Right ventricle myocardium superior (tissue), 1 donor: ENCODE results near the gene ECI1. TPM values are rescaled to one million over a fixed set of nuclear protein-coding genes. Genes with fewer than 3 reads are reported as not detected.
"Not testable (repeated sequence)": the region's sequence is repeated elsewhere in the genome, so short reads cannot be mapped to it uniquely, and the experiment has no call there.

ENCODE experiments used
- ATAC-seq: fragments of 200-7000 bp; cut with Tn5 transposase; one replicate; pipeline ENCODE4 v1.9.1; 2020; ENCODE audit warnings: mild to moderate bottlenecking; ENCODE audit not compliant: poor library complexity
- DNase-seq: peaks from one replicate; pipeline ENCODE4 v3.0.0-alpha.2; 2020
- intact Hi-C: fragments of 100-400 bp; cut with DNase I; formaldehyde crosslinking; loops from one replicate; pipeline ENCODE4 v1.11.2; 2022
- total RNA-seq: library from RNA; stranded (reverse); fragmentation: NEBNext Ultra II Directional; extraction: Animal tissue kit (Norgen Biotek cat#: 25700); gene quantifications from one replicate; pipeline ENCODE4 v1.2.1, GENCODE V29; 2021
- donor health status: DM: no; HTN: yes; CAD: no; lungs with severe emphysema.

Gene ECI1
- total RNA-seq, 1 donor from 2014 or later = 215 TPM

DNA sequence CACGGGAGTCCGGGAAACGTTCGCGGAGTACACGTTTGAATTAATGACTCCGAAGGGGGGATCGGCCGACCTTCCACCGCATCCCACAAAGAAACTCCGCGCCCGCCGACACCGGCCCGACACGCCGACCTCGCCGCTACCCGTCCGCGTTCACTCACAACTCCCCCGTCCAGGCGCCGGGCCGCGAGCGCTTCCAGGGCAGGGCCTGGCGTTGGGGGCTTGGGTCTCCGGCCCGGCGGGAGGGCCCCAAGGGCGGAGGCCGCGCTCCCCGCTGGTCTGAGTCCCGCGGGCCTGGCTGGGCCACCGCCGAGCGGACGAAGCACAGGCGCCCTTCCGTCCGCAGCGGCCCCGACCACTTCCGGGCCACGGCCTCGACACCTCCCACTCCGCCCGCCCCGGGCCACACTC lies 16.1 kb upstream of the ECI1 start:
- intact Hi-C loops, DNase-seq: not testable (repeated sequence)

DNA sequence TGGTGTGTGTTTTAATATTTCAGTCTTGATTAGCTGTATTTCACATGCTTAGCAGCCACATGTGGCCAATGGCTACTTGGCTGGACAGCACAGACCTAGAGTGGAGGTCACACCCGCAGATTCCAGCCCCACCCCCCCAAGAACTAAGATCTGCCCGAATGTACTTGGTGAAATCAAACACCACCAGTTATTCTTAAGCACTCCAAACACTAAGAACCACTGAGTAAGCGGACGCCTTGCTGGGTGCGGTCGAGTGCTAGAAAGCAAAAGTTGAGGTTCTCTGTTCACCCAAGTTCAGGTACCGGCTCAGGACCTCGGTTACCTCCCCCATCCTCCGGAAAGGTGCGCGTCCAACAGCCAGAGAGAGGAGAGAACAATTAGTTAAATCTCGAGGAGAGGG lies 15.5 kb upstream of the ECI1 start:
- ATAC-seq, DNase-seq, intact Hi-C loops: not testable (repeated sequence)

More for the DNA sequence above, 16.1 kb upstream of the ECI1 start:
- peak; percentile 91 for ATAC-seq

DNA sequence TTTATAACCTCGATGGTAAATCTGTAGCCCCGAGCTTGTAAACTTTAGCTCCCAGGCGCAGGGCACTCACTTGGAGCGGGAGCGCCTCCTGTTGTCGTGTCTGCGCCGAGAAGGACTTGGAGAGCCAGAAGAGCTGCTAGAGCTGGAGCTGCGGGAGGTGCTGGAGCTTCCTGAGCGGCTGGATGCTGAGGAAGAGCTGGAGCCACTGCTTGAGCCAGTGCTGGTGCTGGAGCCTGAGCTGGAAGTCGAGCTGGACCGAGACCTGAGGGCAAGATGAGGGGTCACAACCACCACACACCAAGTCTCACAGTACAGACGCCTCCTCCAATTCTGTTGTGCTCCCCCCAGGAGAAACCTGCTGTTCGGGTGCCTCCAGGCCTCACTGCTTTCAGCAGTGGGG lies 11.6 kb upstream of the ECI1 start:
- intact Hi-C loops, ATAC-seq, DNase-seq: not testable (repeated sequence)

DNA sequence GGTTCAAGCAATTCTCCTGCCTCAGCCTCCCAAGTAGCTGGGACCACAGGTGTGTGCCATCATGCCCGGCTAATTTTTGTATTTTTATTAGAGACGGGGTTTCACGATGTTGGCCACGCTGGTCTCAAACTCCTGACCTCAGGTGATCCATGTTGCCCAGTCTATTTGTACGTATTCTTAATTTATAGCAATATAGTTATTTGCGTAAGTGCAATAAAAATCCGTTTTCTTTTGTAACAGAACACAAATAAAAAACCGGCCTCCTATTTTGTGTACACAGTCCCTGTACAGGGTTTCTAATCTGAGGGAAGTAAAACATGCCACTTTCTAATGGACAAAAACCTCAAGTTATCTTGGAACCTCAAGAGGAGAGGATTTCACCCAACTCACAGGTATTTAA lies 8.9 kb upstream of the ECI1 start:
- no peak for DNase-seq
- no peak for ATAC-seq
- intact Hi-C loops = no loop called here

DNA sequence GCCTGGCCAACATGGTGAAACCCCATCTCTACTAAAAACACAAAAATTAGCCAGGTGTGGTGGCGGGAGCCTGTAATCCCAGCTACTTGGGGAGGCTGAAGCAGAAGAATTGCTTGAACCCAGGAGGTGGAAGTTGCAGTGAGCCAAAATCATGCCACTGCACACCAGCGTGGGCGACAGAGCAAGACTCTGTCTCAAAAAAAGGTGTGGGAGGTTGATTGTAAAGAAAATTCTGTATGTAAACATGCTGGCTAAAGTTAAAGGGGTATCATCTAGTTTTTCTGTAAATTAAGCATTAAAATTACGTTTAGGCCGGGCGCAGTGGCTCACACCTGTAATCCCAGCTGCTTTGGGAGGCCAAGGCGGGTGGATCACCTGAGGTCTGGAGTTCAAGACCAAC lies 7.1 kb upstream of the ECI1 start:
- ATAC-seq, intact Hi-C loops, DNase-seq: not testable (repeated sequence)

DNA sequence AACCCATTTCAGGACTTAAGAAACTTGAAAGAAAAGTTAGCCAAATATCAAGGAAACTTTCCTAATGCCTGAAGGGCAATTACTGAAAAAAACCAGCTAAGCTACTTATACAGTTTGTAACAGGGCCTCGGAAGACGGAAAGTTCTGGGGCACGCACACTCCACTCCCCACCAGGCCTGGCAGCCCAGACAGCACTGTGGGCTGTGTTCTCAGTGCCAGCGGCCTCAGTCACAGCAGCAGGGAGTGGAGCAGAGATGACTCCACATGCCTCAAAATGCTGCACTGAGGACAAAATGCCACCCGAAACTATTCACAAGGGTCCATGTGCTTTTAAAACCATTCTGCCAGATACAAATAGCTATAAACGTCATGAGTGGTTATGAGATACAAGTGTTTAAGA lies 6.3 kb upstream of the ECI1 start:
- DNase-seq (no peak), ATAC-seq (no peak)
- intact Hi-C loops = no loop called here

DNA sequence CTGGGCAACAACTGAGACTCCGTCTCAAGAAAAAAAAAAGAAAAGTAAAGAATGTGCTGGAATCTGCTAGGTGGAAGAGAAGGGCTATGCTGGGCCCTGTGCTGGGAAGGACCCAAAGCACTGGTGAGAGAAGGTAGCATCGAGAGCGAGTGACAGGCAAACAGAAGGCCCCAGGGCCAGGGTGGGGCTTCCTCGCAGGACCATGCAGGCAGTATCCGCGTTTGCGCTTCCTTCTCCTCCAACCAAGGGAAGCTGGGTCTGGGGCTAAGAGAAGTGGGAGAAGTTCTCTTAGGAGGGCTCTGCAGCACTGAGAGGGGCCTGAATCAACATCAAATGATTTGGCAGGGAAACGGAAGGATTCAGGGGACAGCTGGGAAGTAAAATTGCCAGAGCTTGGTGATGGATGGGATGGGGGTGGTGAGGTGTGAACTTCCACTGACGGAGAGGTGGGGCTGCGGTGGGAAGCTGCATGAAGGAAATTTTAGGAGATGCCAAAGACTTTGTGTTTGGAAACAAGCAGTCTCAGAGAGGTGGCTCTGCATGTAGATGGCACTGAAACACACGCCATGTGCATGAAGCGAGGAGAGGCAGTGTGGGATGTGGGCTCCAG lies 5.2 kb upstream of the ECI1 start:
- no peak for ATAC-seq
- intact Hi-C loops = no loop called here
- no peak for DNase-seq

DNA sequence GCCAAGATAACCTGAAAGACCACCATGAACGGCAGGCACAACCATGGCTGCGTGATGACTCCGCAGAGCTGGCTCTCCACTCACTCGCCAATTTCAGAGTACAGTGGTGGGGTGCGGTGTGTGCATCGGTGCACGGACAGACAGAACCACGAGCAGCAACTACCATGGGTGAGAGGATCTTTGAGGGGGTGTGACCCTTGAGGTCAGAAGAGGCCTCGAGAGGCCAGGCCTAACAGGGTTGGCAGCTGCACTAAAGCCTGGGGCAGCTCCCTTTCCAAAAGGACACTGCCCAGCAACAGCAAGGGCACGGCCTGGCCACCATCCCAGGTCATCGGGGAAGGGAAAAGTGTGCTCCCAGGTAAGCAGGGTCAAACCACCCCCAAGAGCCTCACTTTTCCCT lies 1.9 kb upstream of the ECI1 start:
- intact Hi-C loops = no loop called here
- no peak for DNase-seq

DNA sequence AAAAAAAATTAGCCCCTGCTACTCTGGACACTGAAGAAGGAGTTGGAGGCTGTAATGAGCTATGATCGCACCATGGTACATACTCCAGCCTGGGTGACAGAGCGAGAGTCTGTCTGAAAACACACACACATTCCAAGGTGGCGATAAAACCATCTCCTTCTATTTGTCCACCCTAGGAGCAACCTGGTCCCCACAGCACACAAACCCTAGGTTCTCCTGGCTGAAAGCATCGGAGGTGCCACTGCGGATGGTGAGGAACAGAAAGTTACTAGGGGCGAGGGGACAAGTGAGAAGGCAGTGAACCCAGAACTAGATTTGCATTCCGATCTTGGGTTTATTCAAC lies 1.4 kb upstream of the ECI1 start:
- intact Hi-C loops = no loop called here
- no peak for DNase-seq
- ATAC-seq = no peak

More for the DNA sequence above, 1.9 kb upstream of the ECI1 start:
- ATAC-seq = no peak

DNA sequence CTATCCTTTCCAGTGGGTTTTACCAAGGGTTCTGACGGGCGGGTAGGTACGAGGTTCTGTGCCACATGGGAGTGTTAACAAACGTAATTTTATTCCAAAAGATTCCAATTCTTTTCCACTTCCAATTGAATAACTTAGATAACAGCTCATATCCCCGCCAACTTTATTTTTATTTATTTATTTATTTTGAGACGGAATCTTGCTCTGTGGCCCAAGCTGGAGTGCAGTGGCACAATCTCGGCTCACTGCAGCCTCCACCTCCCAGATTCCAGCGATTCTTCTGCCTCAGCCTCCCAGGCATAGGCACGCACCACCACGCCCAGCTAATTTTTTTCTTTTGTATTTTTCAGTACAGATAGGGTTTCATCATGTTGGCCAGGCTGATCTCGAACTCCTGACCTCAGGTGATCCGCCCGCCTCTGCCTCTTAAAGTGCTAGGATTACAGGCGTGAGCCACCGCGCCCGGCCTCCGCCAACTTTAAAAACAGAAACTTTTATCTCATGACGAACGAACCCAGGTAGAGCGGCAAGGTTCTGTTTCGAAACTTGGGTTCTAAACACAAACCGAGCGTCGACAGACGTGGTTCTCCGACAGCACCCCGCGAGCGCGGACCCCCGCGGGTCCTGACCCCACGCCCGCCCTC lies 613 bp downstream of the ECI1 start:
- ATAC-seq (no peak), DNase-seq (no peak)
- intact Hi-C loops = no loop called here

DNA sequence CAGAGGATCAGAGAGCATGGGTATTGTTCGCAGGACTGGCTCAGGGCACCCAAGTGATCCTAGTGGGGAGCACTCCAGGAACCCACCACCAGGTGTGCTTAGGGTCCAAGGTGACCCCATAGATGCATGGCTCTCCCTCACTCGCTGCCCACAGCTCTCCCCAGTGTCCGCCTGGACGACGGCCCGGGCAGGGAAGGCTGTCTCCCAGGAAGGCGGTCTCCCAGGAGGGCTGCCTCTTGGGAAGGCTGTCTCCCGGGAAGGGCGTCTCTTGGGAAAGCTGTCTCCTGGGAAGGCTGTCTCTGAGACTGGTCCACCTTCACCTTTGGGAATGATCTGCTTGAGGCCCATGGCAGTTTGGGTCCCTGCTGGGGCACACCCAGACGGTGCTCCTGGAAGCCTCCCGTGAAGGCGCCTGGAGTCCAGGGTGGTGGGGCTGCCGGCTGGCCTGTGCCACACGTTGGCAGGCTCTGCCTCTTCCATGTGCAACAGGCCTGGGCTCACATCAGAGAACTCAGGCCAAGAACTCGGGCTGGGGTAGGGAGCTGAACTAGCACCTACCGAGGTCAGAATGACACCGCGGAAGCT lies 5.0 kb downstream of the ECI1 start:
- DNase-seq (no peak), ATAC-seq (no peak)
- intact Hi-C loops = loop anchor here (10.0 kb wide), 1 partner anchor 62 kb away; no protein-coding TSS in a partner anchor

DNA sequence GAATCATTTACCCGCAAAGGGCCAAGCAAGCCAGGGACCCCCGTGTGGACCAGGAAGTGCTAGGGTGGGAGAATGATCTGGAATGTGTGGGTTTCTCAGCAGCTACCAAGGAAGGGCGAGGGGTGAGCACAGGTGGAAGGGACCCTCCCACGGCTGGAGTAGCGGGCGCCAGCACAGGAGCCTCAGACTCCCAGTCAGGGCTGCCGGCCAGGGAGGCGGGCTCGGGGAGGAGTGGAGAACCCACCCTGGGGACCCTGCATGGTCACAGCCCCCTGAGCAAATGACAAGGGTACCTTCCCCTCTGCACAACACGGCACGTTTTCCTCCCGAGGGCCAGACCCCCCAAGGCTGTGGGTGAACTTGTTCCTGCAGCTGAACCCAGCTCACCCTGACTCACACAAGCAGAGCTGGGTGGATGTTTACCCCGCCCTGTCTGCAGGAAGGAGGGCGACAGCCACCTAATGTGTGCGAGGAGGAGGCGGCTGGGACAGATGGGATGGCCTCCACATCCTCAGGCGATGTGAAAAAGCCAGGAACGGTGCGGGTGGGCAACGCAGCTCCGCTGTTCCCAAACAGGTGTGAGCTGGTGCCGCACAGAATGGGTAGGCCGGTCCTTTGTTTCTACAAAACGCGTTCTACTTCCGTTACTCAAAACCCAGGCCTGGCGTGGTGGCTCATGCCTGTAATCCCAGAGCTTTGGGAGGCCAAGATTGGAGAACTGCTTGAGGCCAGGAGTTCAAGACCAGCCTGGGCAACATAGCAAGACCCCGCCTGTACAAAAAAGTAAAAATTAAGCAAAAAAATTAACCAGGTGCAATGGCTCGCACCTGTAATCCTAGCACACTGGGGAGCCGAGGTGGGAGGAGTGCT lies 6.2 kb downstream of the ECI1 start:
- no peak for ATAC-seq

DNA sequence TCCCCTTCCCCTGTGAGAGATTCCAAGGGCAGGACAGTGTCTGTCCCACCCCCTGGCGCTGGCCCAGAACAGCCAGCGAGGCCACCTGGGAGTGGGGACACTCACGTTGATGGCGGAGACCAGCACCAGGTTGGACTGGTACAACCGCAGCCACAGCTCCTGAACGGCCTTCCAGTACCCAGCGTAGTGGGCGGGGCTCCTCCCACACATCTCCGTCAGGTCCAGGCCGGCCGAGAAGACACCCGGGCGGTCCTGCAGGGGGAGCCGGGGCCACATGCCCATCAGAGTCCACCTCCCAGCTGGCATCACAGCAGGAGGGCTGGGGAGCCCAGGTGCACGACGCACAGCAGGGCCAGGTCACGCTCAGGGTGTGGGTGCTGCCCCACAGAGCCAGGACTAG lies 7.1 kb downstream of the ECI1 start:
- ATAC-seq = no peak
- DNase-seq = no peak
- intact Hi-C loops = loop anchor here (10.0 kb wide), 1 partner anchor 60 kb away; no protein-coding TSS in a partner anchor

More for the DNA sequence above, 6.2 kb downstream of the ECI1 start:
- no peak for DNase-seq
- intact Hi-C loops = loop anchor here (10.0 kb wide), 1 partner anchor 60 kb away; no protein-coding TSS in a partner anchor

DNA sequence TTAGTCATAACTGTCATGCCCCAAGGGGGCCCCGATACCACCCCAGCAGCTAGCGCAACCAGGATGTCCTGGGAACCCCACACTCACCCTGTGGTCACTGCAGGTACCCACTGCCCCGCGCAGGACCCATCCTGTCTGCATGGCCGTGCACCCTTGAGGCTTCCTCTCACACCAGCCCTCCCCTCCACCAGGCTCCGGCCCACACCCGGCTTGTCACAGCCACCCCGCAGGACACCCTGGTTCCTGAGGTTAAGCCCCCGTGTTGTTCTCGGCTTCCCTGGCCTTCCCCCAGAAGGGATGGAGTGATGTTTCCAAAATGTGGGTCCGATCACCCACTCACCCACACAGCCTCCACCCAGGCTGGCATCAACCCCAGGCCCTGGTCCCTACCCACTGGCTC lies 7.6 kb downstream of the ECI1 start:
- ATAC-seq (no peak), DNase-seq (no peak)
- intact Hi-C loops = loop anchor here (10.0 kb wide), 1 partner anchor 59 kb away; no protein-coding TSS in a partner anchor

DNA sequence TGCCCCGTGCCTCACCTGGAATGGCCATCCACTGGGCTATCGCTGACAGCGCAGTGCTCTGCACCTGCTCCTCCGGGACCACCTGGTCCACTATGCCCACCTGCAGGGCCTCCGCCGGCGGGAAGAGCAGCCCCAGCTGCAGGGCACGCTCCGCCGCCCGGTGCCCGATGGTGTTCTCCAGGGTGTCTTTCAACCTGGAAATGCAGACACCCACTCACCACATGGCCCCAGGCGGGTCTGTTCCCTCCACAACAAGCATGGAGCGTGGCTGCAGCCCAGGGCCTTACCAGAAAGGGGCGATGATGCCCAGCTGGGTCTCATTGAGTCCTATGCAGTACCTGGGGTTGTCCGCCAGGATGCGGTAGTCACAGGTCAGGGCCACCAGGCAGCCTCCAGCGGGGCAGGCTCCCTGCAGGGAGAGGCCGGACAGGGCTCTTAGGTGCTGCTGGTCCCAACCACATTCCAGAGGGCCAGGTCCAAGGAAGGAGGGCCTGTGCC lies 8.3 kb downstream of the ECI1 start:
- intact Hi-C loops = loop anchor here (10.0 kb wide), 1 partner anchor 58 kb away; no protein-coding TSS in a partner anchor
- ATAC-seq (no peak), DNase-seq (no peak)

DNA sequence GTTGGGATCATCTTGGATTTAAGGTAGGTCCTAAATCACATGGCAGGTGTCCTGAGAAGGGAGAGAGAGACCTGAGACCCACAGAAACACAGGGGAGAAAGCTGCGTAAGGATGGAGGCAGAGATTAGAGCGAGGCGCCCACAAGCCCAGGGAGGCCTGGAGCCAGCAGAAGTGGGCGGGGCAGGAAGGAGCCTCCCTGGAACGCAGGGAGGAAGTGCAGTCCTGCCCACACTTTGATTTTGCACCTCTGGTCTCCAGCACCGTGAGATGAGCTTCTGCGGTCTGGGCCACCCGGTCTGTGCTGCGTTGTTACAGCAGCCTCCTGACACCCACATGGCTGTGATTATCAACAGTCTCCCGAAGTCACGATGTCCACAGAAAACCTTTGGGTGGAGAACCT lies 8.8 kb downstream of the ECI1 start:
- intact Hi-C loops = loop anchor here (10.0 kb wide), 1 partner anchor 58 kb away; no protein-coding TSS in a partner anchor
- DNase-seq = no peak
- no peak for ATAC-seq

DNA sequence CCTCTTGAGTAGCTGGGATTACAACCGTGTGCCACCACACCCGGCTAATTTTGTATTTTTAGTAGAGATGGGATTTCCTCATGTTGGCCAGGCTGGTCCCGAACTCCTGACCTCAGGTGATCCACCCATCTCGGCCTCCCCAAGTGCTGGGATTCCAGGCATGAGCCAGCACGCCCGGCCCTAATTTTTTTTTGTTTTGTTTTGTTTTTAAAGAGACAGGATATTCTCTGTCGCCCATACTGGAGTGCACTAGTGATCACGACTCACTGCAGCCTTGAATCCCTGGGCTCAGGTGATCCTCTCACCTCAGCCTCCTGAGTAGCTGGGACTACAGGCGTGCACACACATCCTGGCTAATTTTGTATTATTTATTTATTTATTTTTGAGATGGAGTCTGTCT lies 11.1 kb downstream of the ECI1 start:
- intact Hi-C loops = loop anchor here (10.0 kb wide), 1 partner anchor 56 kb away; no protein-coding TSS in a partner anchor
- not testable (repeated sequence) for DNase-seq, ATAC-seq

DNA sequence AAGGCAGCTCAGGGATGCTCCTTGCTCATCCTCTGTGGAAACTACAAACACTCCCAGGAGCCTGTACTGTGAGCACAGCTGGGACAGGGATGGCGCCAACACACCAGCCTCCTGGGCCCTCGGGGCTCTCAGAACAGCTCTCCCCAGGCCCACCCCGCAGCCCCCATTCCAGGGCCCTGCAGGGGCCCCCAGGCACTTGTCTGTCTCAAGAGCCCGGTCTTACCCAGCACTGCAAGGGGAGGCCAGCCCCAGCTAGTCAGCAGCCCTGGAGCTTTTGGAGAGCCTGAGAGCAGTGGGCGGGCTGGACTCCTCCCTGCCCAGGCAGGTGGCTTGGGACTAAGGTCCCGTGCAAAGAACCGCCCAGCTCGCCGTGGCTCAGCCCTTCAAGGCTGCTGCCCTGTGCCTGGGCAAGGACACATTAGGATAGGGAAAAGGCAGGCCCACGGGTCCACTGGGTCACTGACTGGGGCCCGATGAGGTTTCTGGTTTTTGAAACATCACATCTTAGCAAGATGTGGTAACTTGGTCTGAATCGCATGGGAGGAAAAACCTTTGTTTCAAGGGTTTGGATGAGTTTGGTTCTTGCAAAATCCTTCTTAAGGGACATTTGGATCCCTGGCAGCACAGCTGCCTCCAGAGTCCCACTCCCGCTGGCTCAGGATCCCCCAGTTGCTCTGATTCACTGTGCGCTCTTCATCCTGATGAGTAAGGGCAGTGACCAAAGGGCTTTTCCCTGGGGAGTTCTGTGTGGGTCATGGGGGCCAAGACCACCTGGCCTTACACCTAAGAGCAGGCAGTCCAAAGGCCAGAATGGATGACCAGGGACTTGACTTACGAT lies 12.3 kb downstream of the ECI1 start:
- DNase-seq = no peak
- no peak for ATAC-seq
- intact Hi-C loops = no loop called here
